Ammon's horn (tissue), 1 donor: ENCODE data around the gene EHMT1.

ENCODE experiments used
- DNase-seq: peaks from one replicate; pipeline ENCODE4 v3.0.0-alpha.2; 2016; ENCODE audit warnings: low spot score

The EHMT1 gene

GRCh38 chr9:137786511-137786920, 167.7 kb downstream of the EHMT1 start:
- no peak for DNase-seq

- no peak for DNase-seq
These were observed 168.6 kb downstream of the EHMT1 start for GRCh38 chr9:137787381-137787780.

- no peak for DNase-seq
These were observed 169.1 kb downstream of the EHMT1 start for GRCh38 chr9:137787786-137788505.

- DNase-seq, result no peak
These were observed 169.9 kb downstream of the EHMT1 start for GRCh38 chr9:137788561-137789294.

- DNase-seq, result no peak
These were observed 170.6 kb downstream of the EHMT1 start for GRCh38 chr9:137789295-137789895.

- DNase-seq, result no peak
These were observed 173.1 kb downstream of the EHMT1 start for GRCh38 chr9:137791947-137792346.

GRCh38 chr9:137793196-137793841, 174.5 kb downstream of the EHMT1 start:
- peak; percentile 72 for DNase-seq

- DNase-seq, result no peak
These were observed 176.4 kb downstream of the EHMT1 start for GRCh38 chr9:137795156-137795666.

GRCh38 chr9:137797206-137798120, 178.7 kb downstream of the EHMT1 start:
- DNase-seq, result no peak

- no peak for DNase-seq
These were observed 179.3 kb downstream of the EHMT1 start for GRCh38 chr9:137798142-137798541.

- no peak for DNase-seq
These were observed 180.3 kb downstream of the EHMT1 start for GRCh38 chr9:137798901-137799629.

GRCh38 chr9:137799630-137799983, 180.8 kb downstream of the EHMT1 start:
- no peak for DNase-seq

- DNase-seq, result no peak
These were observed 181.6 kb downstream of the EHMT1 start for GRCh38 chr9:137800196-137801022.

GRCh38 chr9:137801023-137801319, 182.2 kb downstream of the EHMT1 start:
- no peak for DNase-seq

GRCh38 chr9:137802021-137802420, 183.2 kb downstream of the EHMT1 start:
- no peak for DNase-seq

GRCh38 chr9:137802521-137803243, 183.9 kb downstream of the EHMT1 start:
- DNase-seq, result no peak

- DNase-seq, result no peak
These were observed 186.3 kb downstream of the EHMT1 start for GRCh38 chr9:137804908-137805630.
